Coronary artery (tissue), 2 donors: ENCODE results near the gene ERCC8.

Source experiments
- DNase-seq: peaks from one replicate; pipeline ENCODE4 v3.0.0-alpha.2; 2017; ENCODE audit warnings: low spot score
- H3K27ac ChIP-seq, 2 donors: fragments of 200-600 bp; sonication (generic); one replicate each; pipeline ENCODE4 v1.5.1; 2016 to 2019
- H3K4me3 ChIP-seq: fragments of 200-600 bp; sonication (generic); 2 replicates; pipeline ENCODE4 v1.5.1; 2016; ENCODE audit warnings: mild to moderate bottlenecking, moderate library complexity
- CTCF ChIP-seq: fragments of 200-600 bp; sonication (generic); IDR thresholded peaks from one replicate; pipeline ENCODE4 v1.5.1; 2019; ENCODE audit warnings: antibody characterized with exemption

Gene ERCC8

GRCh38 chr5:60827201-60827600 is 117.7 kb downstream of the ERCC8 start:
- TF ChIP-seq CTCF: no peak
- Histone ChIP-seq H3K27ac (no peak overlapping the region), H3K4me3 (no peak overlapping the region)
- DNase-seq: no peak

GRCh38 chr5:60826653-60827052 is 118.2 kb downstream of the ERCC8 start:
- Histone ChIP-seq H3K4me3 (no peak overlapping the region), H3K27ac (no peak overlapping the region)
- no peak for DNase-seq
- no peak for TF ChIP-seq CTCF
